GM12875 (cell line): Measurements from ENCODE around the gene PACSIN1.
"Not testable (repeated sequence)": the region's sequence is repeated elsewhere in the genome, so short reads cannot be mapped to it uniquely, and the experiment has no call there.

Source experiments
- H3K4me3 ChIP-seq: one replicate; pipeline ENCODE4 v1.5.1; 2011; ENCODE audit warnings: low read depth, low read length, control low read depth
- TF ChIP-seq, protein P1 (sequence below): IDR thresholded peaks from 2 replicates; pipeline ENCODE4 v1.5.1; 2011; ENCODE audit warnings: low read depth, mild to moderate bottlenecking, control low read depth, inconsistent platforms, low read length, moderate library complexity, borderline replicate concordance; ENCODE audit not compliant: insufficient read depth

Gene PACSIN1

GRCh38 chr6:34485321-34486060 is 19.6 kb downstream of the PACSIN1 start:
- H3K4me3 ChIP-seq, result no peak overlapping the region

GRCh38 chr6:34486106-34486740 is 20.3 kb downstream of the PACSIN1 start:
- H3K4me3 ChIP-seq, result no peak overlapping the region
- TF ChIP-seq, protein P1, sequence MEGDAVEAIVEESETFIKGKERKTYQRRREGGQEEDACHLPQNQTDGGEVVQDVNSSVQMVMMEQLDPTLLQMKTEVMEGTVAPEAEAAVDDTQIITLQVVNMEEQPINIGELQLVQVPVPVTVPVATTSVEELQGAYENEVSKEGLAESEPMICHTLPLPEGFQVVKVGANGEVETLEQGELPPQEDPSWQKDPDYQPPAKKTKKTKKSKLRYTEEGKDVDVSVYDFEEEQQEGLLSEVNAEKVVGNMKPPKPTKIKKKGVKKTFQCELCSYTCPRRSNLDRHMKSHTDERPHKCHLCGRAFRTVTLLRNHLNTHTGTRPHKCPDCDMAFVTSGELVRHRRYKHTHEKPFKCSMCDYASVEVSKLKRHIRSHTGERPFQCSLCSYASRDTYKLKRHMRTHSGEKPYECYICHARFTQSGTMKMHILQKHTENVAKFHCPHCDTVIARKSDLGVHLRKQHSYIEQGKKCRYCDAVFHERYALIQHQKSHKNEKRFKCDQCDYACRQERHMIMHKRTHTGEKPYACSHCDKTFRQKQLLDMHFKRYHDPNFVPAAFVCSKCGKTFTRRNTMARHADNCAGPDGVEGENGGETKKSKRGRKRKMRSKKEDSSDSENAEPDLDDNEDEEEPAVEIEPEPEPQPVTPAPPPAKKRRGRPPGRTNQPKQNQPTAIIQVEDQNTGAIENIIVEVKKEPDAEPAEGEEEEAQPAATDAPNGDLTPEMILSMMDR, result no peak

More at GRCh38 chr6:34485321-34486060, 19.6 kb downstream of the PACSIN1 start:
- TF ChIP-seq, protein P1, result no peak

DNA sequence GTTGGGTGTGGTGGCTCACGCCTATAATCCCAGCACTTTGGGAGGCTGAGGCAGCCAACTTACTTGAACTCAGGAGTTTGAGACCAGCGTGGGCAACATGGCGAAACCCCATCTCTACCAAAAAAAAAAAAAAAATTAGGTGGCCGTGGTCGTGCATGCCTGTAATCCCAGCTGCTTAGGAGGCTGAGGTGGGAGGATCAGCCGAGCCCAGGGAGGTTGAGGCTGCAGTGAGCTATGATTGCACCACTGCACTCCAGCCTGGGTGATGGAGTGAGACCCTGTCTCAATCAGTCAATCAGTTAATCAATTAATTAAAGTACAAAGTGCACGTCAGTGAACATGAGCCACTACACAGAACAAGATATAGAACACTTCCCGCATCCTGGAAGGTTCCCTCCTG is 21.0 kb downstream of the PACSIN1 start:
- not testable (repeated sequence) for H3K4me3 ChIP-seq

DNA sequence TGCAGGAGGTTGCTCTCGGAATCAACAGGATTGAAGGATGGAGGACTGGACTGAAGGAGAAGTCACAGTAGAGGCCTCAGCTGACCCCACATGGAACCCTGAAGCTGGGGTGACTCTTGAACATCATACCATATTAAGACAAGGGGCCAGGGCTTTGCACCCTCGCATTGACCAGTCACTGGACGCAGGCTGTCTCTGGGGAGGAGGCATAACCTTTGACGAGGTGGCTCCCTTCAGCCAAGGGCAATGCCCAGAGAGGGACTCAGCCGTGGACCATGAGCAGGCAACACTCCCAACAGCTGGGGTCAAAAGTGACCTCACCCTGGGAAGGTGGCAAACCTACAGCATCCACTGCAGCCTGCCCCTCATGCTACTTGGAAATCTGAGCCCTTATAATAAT is 21.7 kb downstream of the PACSIN1 start:
- H3K4me3 ChIP-seq, result no peak overlapping the region
- TF ChIP-seq, protein P1, result no peak

- TF ChIP-seq, protein P1, result no peak
- no peak overlapping the region for H3K4me3 ChIP-seq
Measured at GRCh38 chr6:34489207-34489805, 23.4 kb downstream of the PACSIN1 start.

DNA sequence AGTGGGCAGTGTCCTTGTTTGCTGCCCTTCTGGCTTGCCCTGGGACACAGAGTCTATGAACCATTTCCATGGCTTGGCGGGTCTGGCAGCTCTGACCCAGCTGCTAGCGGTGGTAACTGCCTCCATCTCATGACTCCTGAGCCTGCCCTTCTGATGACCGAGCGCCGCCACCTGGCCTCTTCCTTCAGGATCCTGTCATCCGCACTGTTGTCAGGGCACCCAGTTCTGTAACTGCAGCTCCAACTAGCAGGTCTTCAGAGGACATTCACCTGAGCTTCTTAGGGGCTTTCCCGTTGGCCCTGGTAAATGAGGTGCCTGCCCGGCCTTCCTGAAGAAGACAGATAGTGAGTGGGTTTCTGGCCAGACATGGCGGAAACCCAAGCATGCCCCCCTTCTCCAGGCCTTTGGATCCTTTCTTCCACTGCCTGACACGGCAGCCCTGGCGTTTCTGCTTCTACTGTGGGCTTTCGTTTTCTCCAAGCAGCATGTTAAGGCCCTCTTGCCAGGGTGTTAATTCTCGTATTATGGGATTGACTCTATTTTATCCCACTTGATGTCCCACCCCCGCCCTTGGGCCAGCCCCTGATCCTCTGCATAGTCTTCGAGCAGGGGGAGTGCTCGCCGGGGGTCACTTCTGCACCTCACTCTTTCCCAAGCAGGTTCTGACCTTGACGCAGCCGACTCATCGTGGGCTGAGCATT is 24.7 kb downstream of the PACSIN1 start:
- H3K4me3 ChIP-seq, result no peak overlapping the region
- TF ChIP-seq, protein P1, result no peak

- H3K4me3 ChIP-seq, result no peak overlapping the region
- TF ChIP-seq, protein P1, result no peak
Measured at GRCh38 chr6:34491091-34491430, 25.2 kb downstream of the PACSIN1 start.
